Measurements from ENCODE around the gene CDK3.

- TF ChIP-seq, protein P1, sequence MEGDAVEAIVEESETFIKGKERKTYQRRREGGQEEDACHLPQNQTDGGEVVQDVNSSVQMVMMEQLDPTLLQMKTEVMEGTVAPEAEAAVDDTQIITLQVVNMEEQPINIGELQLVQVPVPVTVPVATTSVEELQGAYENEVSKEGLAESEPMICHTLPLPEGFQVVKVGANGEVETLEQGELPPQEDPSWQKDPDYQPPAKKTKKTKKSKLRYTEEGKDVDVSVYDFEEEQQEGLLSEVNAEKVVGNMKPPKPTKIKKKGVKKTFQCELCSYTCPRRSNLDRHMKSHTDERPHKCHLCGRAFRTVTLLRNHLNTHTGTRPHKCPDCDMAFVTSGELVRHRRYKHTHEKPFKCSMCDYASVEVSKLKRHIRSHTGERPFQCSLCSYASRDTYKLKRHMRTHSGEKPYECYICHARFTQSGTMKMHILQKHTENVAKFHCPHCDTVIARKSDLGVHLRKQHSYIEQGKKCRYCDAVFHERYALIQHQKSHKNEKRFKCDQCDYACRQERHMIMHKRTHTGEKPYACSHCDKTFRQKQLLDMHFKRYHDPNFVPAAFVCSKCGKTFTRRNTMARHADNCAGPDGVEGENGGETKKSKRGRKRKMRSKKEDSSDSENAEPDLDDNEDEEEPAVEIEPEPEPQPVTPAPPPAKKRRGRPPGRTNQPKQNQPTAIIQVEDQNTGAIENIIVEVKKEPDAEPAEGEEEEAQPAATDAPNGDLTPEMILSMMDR (conservative IDR thresholded peaks at IDR 0.05 in 1 of 2, IDR thresholded peaks at IDR 0.05 in 1 of 2; ENCODE audit: low read depth in 1 of 2, low read length in 2 of 2), result no peak
- no peak for TF ChIP-seq EZH2 (IDR thresholded peaks at IDR 0.05; ENCODE audit: low read length, missing control alignments)
Observed at GRCh38 chr17:75979705-75980187, 20.9 kb upstream of the CDK3 start.

Data from fibroblast of lung (primary cell).